Naive thymus-derived CD4-positive, alpha-beta T cell (primary cell): ENCODE data around the gene GAMT. TPM values are rescaled to one million over a fixed set of nuclear protein-coding genes. Genes with fewer than 3 reads are reported as not detected.

ENCODE experiments used
- ATAC-seq: fragments of 150-1000 bp; cut with Tn5 transposase; 2 replicates; pipeline ENCODE4 v1.10.0; 2021; ENCODE audit warnings: mild to moderate bottlenecking, moderate library complexity
- CTCF ChIA-PET: fragments of 350-600 bp; sonication (Branson Sonifier 250); formaldehyde crosslinking; loops from one replicate; lab custom pipeline; 2021; ENCODE audit warnings: antibody characterized with exemption; lab: Charles Lee
- POLR2A ChIA-PET: fragments of 350-600 bp; sonication (Branson Sonifier 250); formaldehyde crosslinking; loops from one replicate; lab custom pipeline; 2021; ENCODE audit warnings: antibody characterized with exemption, inconsistent platforms; lab: Charles Lee
- DNase-seq, 9 donors: peaks; one replicate each; pipeline versions ENCODE4 v3.0.0 to v3.0.0-alpha.2; 2020 to 2022; ENCODE audit warnings: mixed read lengths in 1 of 9
- H3K27ac ChIP-seq: one replicate; pipeline ENCODE4 v1.7.0; 2013; ENCODE audit warnings: mild to moderate bottlenecking, low read depth, low read length, moderate library complexity
- H3K27me3 ChIP-seq, 2 donors: one replicate each; pipeline ENCODE4 v1.7.0; 2013; ENCODE audit warnings: low read length in 2 of 2, mild to moderate bottlenecking in 2 of 2, moderate library complexity in 2 of 2; ENCODE audit not compliant: control insufficient read depth in 2 of 2, insufficient read depth in 2 of 2
- H3K36me3 ChIP-seq, 3 experiments: 1 replicate in 2 of 3; 2 replicates in 1 of 3; pipeline ENCODE4 v1.7.0; 2013; ENCODE audit warnings: low read length in 3 of 3, mild to moderate bottlenecking in 3 of 3, moderate library complexity in 1 of 3; ENCODE audit not compliant: insufficient read depth in 3 of 3, control insufficient read depth in 2 of 3
- H3K4me1 ChIP-seq, 2 donors: one replicate each; pipeline ENCODE4 v1.7.0; 2013; ENCODE audit warnings: low read length in 2 of 2, mild to moderate bottlenecking in 2 of 2, moderate library complexity in 1 of 2; ENCODE audit not compliant: control insufficient read depth in 2 of 2, insufficient read depth in 2 of 2
- H3K4me3 ChIP-seq: 2 replicates; pipeline ENCODE4 v1.7.0; 2013; ENCODE audit warnings: mild to moderate bottlenecking, low read length
- H3K9me3 ChIP-seq, 3 experiments: 1 replicate in 2 of 3; 2 replicates in 1 of 3; pipeline ENCODE4 v1.7.0; 2013; ENCODE audit warnings: low read length in 3 of 3; ENCODE audit not compliant: control insufficient read depth in 2 of 3
- H3K27ac Mint-ChIP-seq, 9 donors: one replicate each; pipeline ENCODE4 v1.8.0; 2020 to 2022; ENCODE audit warnings: mixed read lengths in 9 of 9, mild to moderate bottlenecking in 8 of 9, moderate library complexity in 5 of 9, inconsistent platforms in 2 of 9
- H3K27me3 Mint-ChIP-seq, 5 donors: one replicate each; pipeline ENCODE4 v1.8.0; 2021 to 2022; ENCODE audit warnings: mixed read lengths in 5 of 5, mild to moderate bottlenecking in 1 of 5
- H3K36me3 Mint-ChIP-seq, 5 donors: one replicate each; pipeline ENCODE4 v1.8.0; 2020 to 2022; ENCODE audit warnings: mixed read lengths in 5 of 5, mild to moderate bottlenecking in 3 of 5, inconsistent platforms in 1 of 5
- H3K4me1 Mint-ChIP-seq, 7 donors: one replicate each; pipeline ENCODE4 v1.8.0; 2020 to 2022; ENCODE audit warnings: mixed read lengths in 7 of 7, mild to moderate bottlenecking in 3 of 7, inconsistent platforms in 1 of 7
- H3K4me3 Mint-ChIP-seq, 10 donors: one replicate each; pipeline ENCODE4 v1.8.0; 2020 to 2022; ENCODE audit warnings: mild to moderate bottlenecking in 10 of 10, mixed read lengths in 10 of 10, moderate library complexity in 6 of 10, inconsistent platforms in 2 of 10
- H3K9me3 Mint-ChIP-seq, 11 donors: one replicate each; pipeline ENCODE4 v1.8.0; 2020 to 2022; ENCODE audit warnings: mixed read lengths in 11 of 11, mild to moderate bottlenecking in 4 of 11, inconsistent platforms in 1 of 11, moderate library complexity in 1 of 11
- intact Hi-C, 2 donors: fragments of 100-400 bp; cut with micrococcal nuclease; formaldehyde crosslinking; loops; one replicate each; pipeline ENCODE4 v1.15.1; 2023
- polyA plus RNA-seq, 2 donors: library from polyadenylated mRNA; unstranded; fragments of 300-500 nt; fragmentation: Illumina TruSeq; gene quantifications; one replicate each; pipeline ENCODE4 v1.2.3, GENCODE V29; 2021
- total RNA-seq, 6 experiments: library from RNA in 5 of 6; stranded (reverse) in 5 of 6; gene quantifications; 1 replicate in 5 of 6; 2 replicates in 1 of 6; pipeline ENCODE4 v1.2.3 and lab custom pipeline; 2021 to 2026

The GAMT gene
- total and polyA plus RNA-seq, 7 experiments from 2014 or later, result 10.9 to 32.3 (median 22.8) TPM

GRCh38 chr19:1354970-1355567, 46.3 kb downstream of the GAMT start:
- Histone ChIP-seq H3K4me3 (peak overlapping the region; percentile 60), H3K36me3 (peaks cover 0 to 25% (median 0%) of the 10 kb centered on the region in 3 experiments), H3K9me3 (no peaks in the 10 kb centered on the region), H3K27me3 (no peaks in the 10 kb centered on the region), H3K27ac (peak overlapping the region; percentile 59), H3K4me1 (peaks cover 5 to 6% of the 10 kb centered on the region in 2 donors)
- peaks cover 4 to 30% (median 10%) of the 10 kb centered on the region in 5 donors for H3K36me3 Mint-ChIP-seq
- peaks cover 7 to 24% (median 18%) of the 10 kb centered on the region in 7 donors for H3K4me1 Mint-ChIP-seq
- DNase-seq (no peak), ATAC-seq (peak; percentile 67)
- H3K4me3 Mint-ChIP-seq, result peak overlapping the region; percentile 82 to 98 (median 90)
- H3K9me3 Mint-ChIP-seq, result no peaks in the 10 kb centered on the region
- CTCF ChIA-PET, result no interaction called here
- POLR2A ChIA-PET, result interaction anchor here (0.6 to 1.3 kb wide), 4 partner anchors 12 to 548 kb away, joined by 3 to 8 read pairs (median 3); partner anchors contain the start of gene CIRBP
- H3K27ac Mint-ChIP-seq, result peak overlapping the region in 6 of 9 donors; percentile 50 to 86 (median 80)
- H3K27me3 Mint-ChIP-seq, result no peaks in the 10 kb centered on the region
- intact Hi-C loops, result loop anchor here (1.0 to 5.0 kb wide), 5 partner anchors 28 to 83 kb away; partner anchors contain the start of genes NDUFS7 (in 2 of the 2), DAZAP1 (in 1 of the 2), FAM174C (in 1 of the 2) and RPS15 (in 1 of the 2)

GRCh38 chr19:1353144-1353543, 48.2 kb downstream of the GAMT start:
- peak overlapping the region in 8 of 10 donors; percentile 20 to 98 (median 50) for H3K4me3 Mint-ChIP-seq
- DNase-seq, result no peak
- ChIA-PET CTCF (no interaction called here), POLR2A (no interaction called here)
- peaks cover 7 to 17% (median 15%) of the 10 kb centered on the region in 7 donors for H3K4me1 Mint-ChIP-seq
- Histone ChIP-seq H3K4me3 (no peak overlapping the region), H3K9me3 (no peaks in the 10 kb centered on the region), H3K36me3 (peaks cover 0 to 9% (median 0%) of the 10 kb centered on the region in 3 experiments), H3K27me3 (no peaks in the 10 kb centered on the region), H3K4me1 (peaks cover 5 to 6% of the 10 kb centered on the region in 2 donors), H3K27ac (no peak overlapping the region)
- H3K27me3 Mint-ChIP-seq, result no peaks in the 10 kb centered on the region
- no peak for ATAC-seq
- intact Hi-C loops, result loop anchor here in 1 of 2 donors (5.0 kb wide), 1 partner anchor 76 kb away; the partner anchor contains the start of gene FAM174C
- no peaks in the 10 kb centered on the region for H3K9me3 Mint-ChIP-seq
- peaks cover 2 to 12% (median 4%) of the 10 kb centered on the region in 5 donors for H3K36me3 Mint-ChIP-seq
- H3K27ac Mint-ChIP-seq, result no peak overlapping the region

- Histone ChIP-seq H3K27ac (no peak overlapping the region), H3K27me3 (no peaks in the 10 kb centered on the region), H3K4me1 (peaks cover 5 to 6% of the 10 kb centered on the region in 2 donors), H3K4me3 (no peak overlapping the region), H3K36me3 (peaks cover 0 to 3% (median 0%) of the 10 kb centered on the region in 3 experiments), H3K9me3 (no peaks in the 10 kb centered on the region)
- H3K4me1 Mint-ChIP-seq, result peaks cover 7 to 12% (median 10%) of the 10 kb centered on the region in 7 donors
- no peaks in the 10 kb centered on the region for H3K27me3 Mint-ChIP-seq
- ATAC-seq, result no peak
- POLR2A ChIA-PET, result no interaction called here
- H3K27ac Mint-ChIP-seq, result peak overlapping the region in 2 of 9 donors; percentile 3 to 28
- CTCF ChIA-PET, result no interaction called here
- DNase-seq, result no peak
- H3K36me3 Mint-ChIP-seq, result no peaks in the 10 kb centered on the region
- no peaks in the 10 kb centered on the region for H3K9me3 Mint-ChIP-seq
- H3K4me3 Mint-ChIP-seq, result peak overlapping the region in 2 of 10 donors; percentile 22 to 30
- intact Hi-C loops, result loop anchor here in 1 of 2 donors (5.0 kb wide), 1 partner anchor 74 kb away; the partner anchor contains the start of gene FAM174C
These were observed 49.9 kb downstream of the GAMT start for GRCh38 chr19:1351381-1351851.

- no peaks in the 10 kb centered on the region for H3K9me3 ChIP-seq
- Mint-ChIP-seq H3K27me3 (no peaks in the 10 kb centered on the region), H3K4me1 (peaks cover 4 to 8% (median 5%) of the 10 kb centered on the region in 7 donors), H3K27ac (no peak overlapping the region), H3K36me3 (no peaks in the 10 kb centered on the region), H3K4me3 (peak overlapping the region in 1 of 10 donors; percentile 20), H3K9me3 (no peaks in the 10 kb centered on the region)
- no peak overlapping the region for H3K27ac ChIP-seq
- ChIA-PET CTCF (no interaction called here), POLR2A (no interaction called here)
- H3K4me1 ChIP-seq, result peaks cover 4 to 6% of the 10 kb centered on the region in 2 donors
- DNase-seq, result no peak
- H3K27me3 ChIP-seq, result no peaks in the 10 kb centered on the region
- peaks cover 0 to 3% (median 0%) of the 10 kb centered on the region in 3 experiments for H3K36me3 ChIP-seq
- intact Hi-C loops, result loop anchor here in 1 of 2 donors (5.0 kb wide), 1 partner anchor 74 kb away; the partner anchor contains the start of gene FAM174C
- H3K4me3 ChIP-seq, result no peak overlapping the region
- no peak for ATAC-seq
These were observed 50.5 kb downstream of the GAMT start for GRCh38 chr19:1350867-1351266.

- H3K36me3 ChIP-seq, result no peaks in the 10 kb centered on the region
- H3K4me3 ChIP-seq, result no peak overlapping the region
- ChIA-PET POLR2A (no interaction called here), CTCF (no interaction called here)
- H3K27me3 ChIP-seq, result no peaks in the 10 kb centered on the region
- DNase-seq, result no peak
- no peaks in the 10 kb centered on the region for H3K4me1 ChIP-seq
- no peaks in the 10 kb centered on the region for H3K36me3 Mint-ChIP-seq
- intact Hi-C loops, result no loop called here
- no peaks in the 10 kb centered on the region for H3K27me3 Mint-ChIP-seq
- ATAC-seq, result no peak
- H3K4me1 Mint-ChIP-seq, result peaks cover 4 to 9% (median 5%) of the 10 kb centered on the region in 7 donors
- no peak overlapping the region for H3K4me3 Mint-ChIP-seq
- no peaks in the 10 kb centered on the region for H3K9me3 ChIP-seq
- no peaks in the 10 kb centered on the region for H3K9me3 Mint-ChIP-seq
- H3K27ac ChIP-seq, result no peak overlapping the region
- H3K27ac Mint-ChIP-seq, result no peak overlapping the region
These were observed 52.1 kb downstream of the GAMT start for GRCh38 chr19:1349211-1349610.
